Measurements from ENCODE around the gene KLHL20. TPM values are rescaled to one million over a fixed set of nuclear protein-coding genes. Genes with fewer than 3 reads are reported as not detected.
A peak's percentile ranks its signal among the peaks of the same experiment; 100 is the strongest.

KLHL20 gene
- total and polyA plus RNA-seq, 2 experiments from 2014 or later, result 12.3 to 14.5 TPM

DNA sequence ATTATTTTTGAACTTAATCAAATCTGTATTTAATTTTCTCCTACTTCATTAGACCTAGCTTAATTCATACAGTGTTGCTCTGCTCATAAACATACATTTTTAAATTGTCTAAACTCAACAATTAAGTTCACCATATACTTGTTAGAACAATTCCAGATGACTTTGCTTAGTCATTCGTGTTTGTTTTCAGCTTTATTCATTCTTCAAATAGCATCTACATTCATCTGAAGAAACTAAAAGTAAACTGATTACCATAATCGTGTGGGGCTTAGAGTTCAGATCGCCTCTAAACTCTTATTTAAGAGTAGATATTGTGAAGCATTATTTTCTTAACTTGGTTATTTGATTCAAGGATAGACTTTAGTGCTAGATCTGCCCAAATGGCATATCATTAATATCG lies 34.4 kb downstream of the KLHL20 start:
- H3K4me3 Mint-ChIP-seq, result no peak overlapping the region
- no peaks in the 10 kb centered on the region for H3K36me3 Mint-ChIP-seq (ENCODE audit: low read depth)
- H3K9me3 Mint-ChIP-seq, result no peaks in the 10 kb centered on the region
- H3K27ac ChIP-seq (ENCODE audit: low read depth), result no peak overlapping the region; the same call in 1 of the 2 replicates
- ATAC-seq (no peak), DNase-seq (ENCODE audit: low spot score) (no peak)
- TF ChIP-seq EZH2 (IDR thresholded peaks at IDR 0.05; ENCODE audit: low read depth, unreplicated experiment) (no peak), NANOG (IDR thresholded peaks at IDR 0.05; ENCODE audit: borderline replicate concordance) (no peak), STAT1 (IDR thresholded peaks at IDR 0.05; ENCODE audit: unreplicated experiment) (no peak), ZNF331 (CRISPR knock-in tag; IDR thresholded peaks at IDR 0.05; ENCODE audit: low read depth) (no peak), ZNF114 (CRISPR knock-in tag; IDR thresholded peaks at IDR 0.05) (no peak), EZH2phosphoT487 (IDR thresholded peaks at IDR 0.05; ENCODE audit: unreplicated experiment) (no peak)
- TF ChIP-seq, protein P1, sequence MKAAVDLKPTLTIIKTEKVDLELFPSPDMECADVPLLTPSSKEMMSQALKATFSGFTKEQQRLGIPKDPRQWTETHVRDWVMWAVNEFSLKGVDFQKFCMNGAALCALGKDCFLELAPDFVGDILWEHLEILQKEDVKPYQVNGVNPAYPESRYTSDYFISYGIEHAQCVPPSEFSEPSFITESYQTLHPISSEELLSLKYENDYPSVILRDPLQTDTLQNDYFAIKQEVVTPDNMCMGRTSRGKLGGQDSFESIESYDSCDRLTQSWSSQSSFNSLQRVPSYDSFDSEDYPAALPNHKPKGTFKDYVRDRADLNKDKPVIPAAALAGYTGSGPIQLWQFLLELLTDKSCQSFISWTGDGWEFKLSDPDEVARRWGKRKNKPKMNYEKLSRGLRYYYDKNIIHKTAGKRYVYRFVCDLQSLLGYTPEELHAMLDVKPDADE (IDR thresholded peaks at IDR 0.05), result no peak
- TF ChIP-seq, protein P2, sequence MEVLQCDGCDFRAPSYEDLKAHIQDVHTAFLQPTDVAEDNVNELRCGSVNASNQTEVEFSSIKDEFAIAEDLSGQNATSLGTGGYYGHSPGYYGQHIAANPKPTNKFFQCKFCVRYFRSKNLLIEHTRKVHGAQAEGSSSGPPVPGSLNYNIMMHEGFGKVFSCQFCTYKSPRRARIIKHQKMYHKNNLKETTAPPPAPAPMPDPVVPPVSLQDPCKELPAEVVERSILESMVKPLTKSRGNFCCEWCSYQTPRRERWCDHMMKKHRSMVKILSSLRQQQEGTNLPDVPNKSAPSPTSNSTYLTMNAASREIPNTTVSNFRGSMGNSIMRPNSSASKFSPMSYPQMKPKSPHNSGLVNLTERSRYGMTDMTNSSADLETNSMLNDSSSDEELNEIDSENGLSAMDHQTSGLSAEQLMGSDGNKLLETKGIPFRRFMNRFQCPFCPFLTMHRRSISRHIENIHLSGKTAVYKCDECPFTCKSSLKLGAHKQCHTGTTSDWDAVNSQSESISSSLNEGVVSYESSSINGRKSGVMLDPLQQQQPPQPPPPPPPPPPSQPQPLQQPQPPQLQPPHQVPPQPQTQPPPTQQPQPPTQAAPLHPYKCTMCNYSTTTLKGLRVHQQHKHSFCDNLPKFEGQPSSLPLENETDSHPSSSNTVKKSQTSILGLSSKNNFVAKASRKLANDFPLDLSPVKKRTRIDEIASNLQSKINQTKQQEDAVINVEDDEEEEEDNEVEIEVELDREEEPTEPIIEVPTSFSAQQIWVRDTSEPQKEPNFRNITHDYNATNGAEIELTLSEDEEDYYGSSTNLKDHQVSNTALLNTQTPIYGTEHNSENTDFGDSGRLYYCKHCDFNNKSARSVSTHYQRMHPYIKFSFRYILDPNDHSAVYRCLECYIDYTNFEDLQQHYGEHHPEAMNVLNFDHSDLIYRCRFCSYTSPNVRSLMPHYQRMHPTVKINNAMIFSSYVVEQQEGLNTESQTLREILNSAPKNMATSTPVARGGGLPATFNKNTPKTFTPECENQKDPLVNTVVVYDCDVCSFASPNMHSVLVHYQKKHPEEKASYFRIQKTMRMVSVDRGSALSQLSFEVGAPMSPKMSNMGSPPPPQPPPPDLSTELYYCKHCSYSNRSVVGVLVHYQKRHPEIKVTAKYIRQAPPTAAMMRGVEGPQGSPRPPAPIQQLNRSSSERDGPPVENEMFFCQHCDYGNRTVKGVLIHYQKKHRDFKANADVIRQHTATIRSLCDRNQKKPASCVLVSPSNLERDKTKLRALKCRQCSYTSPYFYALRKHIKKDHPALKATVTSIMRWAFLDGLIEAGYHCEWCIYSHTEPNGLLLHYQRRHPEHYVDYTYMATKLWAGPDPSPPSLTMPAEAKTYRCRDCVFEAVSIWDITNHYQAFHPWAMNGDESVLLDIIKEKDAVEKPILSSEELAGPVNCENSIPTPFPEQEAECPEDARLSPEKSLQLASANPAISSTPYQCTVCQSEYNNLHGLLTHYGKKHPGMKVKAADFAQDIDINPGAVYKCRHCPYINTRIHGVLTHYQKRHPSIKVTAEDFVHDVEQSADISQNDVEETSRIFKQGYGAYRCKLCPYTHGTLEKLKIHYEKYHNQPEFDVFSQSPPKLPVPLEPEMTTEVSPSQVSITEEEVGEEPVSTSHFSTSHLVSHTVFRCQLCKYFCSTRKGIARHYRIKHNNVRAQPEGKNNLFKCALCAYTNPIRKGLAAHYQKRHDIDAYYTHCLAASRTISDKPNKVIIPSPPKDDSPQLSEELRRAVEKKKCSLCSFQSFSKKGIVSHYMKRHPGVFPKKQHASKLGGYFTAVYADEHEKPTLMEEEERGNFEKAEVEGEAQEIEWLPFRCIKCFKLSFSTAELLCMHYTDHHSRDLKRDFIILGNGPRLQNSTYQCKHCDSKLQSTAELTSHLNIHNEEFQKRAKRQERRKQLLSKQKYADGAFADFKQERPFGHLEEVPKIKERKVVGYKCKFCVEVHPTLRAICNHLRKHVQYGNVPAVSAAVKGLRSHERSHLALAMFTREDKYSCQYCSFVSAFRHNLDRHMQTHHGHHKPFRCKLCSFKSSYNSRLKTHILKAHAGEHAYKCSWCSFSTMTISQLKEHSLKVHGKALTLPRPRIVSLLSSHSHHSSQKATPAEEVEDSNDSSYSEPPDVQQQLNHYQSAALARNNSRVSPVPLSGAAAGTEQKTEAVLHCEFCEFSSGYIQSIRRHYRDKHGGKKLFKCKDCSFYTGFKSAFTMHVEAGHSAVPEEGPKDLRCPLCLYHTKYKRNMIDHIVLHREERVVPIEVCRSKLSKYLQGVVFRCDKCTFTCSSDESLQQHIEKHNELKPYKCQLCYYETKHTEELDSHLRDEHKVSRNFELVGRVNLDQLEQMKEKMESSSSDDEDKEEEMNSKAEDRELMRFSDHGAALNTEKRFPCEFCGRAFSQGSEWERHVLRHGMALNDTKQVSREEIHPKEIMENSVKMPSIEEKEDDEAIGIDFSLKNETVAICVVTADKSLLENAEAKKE (CRISPR knock-in tag; IDR thresholded peaks at IDR 0.05), result no peak
- TF ChIP-seq, protein P3, sequence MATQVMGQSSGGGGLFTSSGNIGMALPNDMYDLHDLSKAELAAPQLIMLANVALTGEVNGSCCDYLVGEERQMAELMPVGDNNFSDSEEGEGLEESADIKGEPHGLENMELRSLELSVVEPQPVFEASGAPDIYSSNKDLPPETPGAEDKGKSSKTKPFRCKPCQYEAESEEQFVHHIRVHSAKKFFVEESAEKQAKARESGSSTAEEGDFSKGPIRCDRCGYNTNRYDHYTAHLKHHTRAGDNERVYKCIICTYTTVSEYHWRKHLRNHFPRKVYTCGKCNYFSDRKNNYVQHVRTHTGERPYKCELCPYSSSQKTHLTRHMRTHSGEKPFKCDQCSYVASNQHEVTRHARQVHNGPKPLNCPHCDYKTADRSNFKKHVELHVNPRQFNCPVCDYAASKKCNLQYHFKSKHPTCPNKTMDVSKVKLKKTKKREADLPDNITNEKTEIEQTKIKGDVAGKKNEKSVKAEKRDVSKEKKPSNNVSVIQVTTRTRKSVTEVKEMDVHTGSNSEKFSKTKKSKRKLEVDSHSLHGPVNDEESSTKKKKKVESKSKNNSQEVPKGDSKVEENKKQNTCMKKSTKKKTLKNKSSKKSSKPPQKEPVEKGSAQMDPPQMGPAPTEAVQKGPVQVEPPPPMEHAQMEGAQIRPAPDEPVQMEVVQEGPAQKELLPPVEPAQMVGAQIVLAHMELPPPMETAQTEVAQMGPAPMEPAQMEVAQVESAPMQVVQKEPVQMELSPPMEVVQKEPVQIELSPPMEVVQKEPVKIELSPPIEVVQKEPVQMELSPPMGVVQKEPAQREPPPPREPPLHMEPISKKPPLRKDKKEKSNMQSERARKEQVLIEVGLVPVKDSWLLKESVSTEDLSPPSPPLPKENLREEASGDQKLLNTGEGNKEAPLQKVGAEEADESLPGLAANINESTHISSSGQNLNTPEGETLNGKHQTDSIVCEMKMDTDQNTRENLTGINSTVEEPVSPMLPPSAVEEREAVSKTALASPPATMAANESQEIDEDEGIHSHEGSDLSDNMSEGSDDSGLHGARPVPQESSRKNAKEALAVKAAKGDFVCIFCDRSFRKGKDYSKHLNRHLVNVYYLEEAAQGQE (IDR thresholded peaks at IDR 0.05; ENCODE audit: unreplicated experiment), result no peak
- TF ChIP-seq, protein P4, sequence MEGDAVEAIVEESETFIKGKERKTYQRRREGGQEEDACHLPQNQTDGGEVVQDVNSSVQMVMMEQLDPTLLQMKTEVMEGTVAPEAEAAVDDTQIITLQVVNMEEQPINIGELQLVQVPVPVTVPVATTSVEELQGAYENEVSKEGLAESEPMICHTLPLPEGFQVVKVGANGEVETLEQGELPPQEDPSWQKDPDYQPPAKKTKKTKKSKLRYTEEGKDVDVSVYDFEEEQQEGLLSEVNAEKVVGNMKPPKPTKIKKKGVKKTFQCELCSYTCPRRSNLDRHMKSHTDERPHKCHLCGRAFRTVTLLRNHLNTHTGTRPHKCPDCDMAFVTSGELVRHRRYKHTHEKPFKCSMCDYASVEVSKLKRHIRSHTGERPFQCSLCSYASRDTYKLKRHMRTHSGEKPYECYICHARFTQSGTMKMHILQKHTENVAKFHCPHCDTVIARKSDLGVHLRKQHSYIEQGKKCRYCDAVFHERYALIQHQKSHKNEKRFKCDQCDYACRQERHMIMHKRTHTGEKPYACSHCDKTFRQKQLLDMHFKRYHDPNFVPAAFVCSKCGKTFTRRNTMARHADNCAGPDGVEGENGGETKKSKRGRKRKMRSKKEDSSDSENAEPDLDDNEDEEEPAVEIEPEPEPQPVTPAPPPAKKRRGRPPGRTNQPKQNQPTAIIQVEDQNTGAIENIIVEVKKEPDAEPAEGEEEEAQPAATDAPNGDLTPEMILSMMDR (conservative IDR thresholded peaks at IDR 0.05; ENCODE audit: low read depth in 2 of 2), result no peak
- H3K4me1 Mint-ChIP-seq, result no peaks in the 10 kb centered on the region
- H3K79me2 ChIP-seq (replicated peaks; ENCODE audit: insufficient read depth), result peaks cover 3% of the 10 kb centered on the region
- no peak overlapping the region for H2AFZ ChIP-seq
- H3F3A ChIP-seq (replicated peaks; ENCODE audit: low read depth), result no peaks in the 10 kb centered on the region
- H3K27me3 ChIP-seq (ENCODE audit: insufficient read depth), result no peaks in the 10 kb centered on the region
- H3K36me3 ChIP-seq (ENCODE audit: insufficient read depth), result no peaks in the 10 kb centered on the region
- H4K20me1 ChIP-seq (replicated peaks; ENCODE audit: insufficient read depth), result no peaks in the 10 kb centered on the region
- H3K4me1 ChIP-seq (ENCODE audit: insufficient read depth), result no peaks in the 10 kb centered on the region
- H3K9me2 ChIP-seq (ENCODE audit: insufficient read depth), result no peaks in the 10 kb centered on the region
- peak overlapping the region; percentile 62 for H3K27ac Mint-ChIP-seq
- H3K4me3 ChIP-seq, result no peak overlapping the region
- no peaks in the 10 kb centered on the region for H3K27me3 Mint-ChIP-seq (ENCODE audit: insufficient read depth, low read depth, poor library complexity)
- no peak overlapping the region for H3K4me2 ChIP-seq

Measured in GM23338 (cell line).